KMS-11 (cell line): ENCODE data around the gene ZSCAN10.
A peak's percentile ranks its signal among the peaks of the same experiment; 100 is the strongest.

Experiments used
- H2AFZ ChIP-seq: fragments of 200-600 bp; sonication (generic); 2 replicates; pipeline ENCODE4 v1.6.1; 2016; ENCODE audit warnings: antibody characterized with exemption, mixed run types, low read depth
- H3K27ac ChIP-seq: fragments of 200-600 bp; sonication (generic); 2 replicates; pipeline ENCODE4 v1.6.1; 2016; ENCODE audit warnings: mild to moderate bottlenecking, mixed run types
- H3K27me3 ChIP-seq: fragments of 200-600 bp; sonication (generic); 2 replicates; pipeline ENCODE4 v1.6.1; 2017; ENCODE audit warnings: mild to moderate bottlenecking, low read depth, mixed run types, moderate library complexity; ENCODE audit not compliant: insufficient read depth
- H3K36me3 ChIP-seq: fragments of 200-600 bp; sonication (generic); 2 replicates; pipeline ENCODE4 v1.6.1; 2017; ENCODE audit warnings: mild to moderate bottlenecking, mixed run types; ENCODE audit not compliant: insufficient read depth
- H3K4me1 ChIP-seq: fragments of 200-600 bp; sonication (generic); 2 replicates; pipeline ENCODE4 v1.6.1; 2016; ENCODE audit warnings: mild to moderate bottlenecking, low read depth, mixed run types; ENCODE audit not compliant: poor library complexity, severe bottlenecking
- H3K4me2 ChIP-seq: fragments of 200-600 bp; sonication (generic); 2 replicates; pipeline ENCODE4 v1.7.0; 2016; ENCODE audit warnings: mild to moderate bottlenecking, mixed run types
- H3K4me3 ChIP-seq: fragments of 200-600 bp; sonication (generic); IDR thresholded peaks from 2 replicates; pipeline ENCODE4 v1.6.1; 2017; ENCODE audit warnings: low read depth, low read length, mixed read lengths; ENCODE audit not compliant: insufficient read depth
- H3K79me2 ChIP-seq: fragments of 200-600 bp; sonication (generic); 2 replicates; pipeline ENCODE4 v1.6.1; 2016; ENCODE audit warnings: low read depth, mixed run types; ENCODE audit not compliant: insufficient read depth
- H3K9ac ChIP-seq: fragments of 200-600 bp; sonication (generic); 2 replicates; pipeline ENCODE4 v1.6.1; 2016; ENCODE audit warnings: mild to moderate bottlenecking, mixed run types
- H4K20me1 ChIP-seq: fragments of 200-600 bp; sonication (generic); 2 replicates; pipeline ENCODE4 v1.6.1; 2016; ENCODE audit warnings: mild to moderate bottlenecking, mixed run types; ENCODE audit not compliant: insufficient read depth
- TF ChIP-seq, protein P1 (sequence below): fragments of 200-600 bp; sonication (generic); conservative IDR thresholded peaks from 2 replicates; pipeline ENCODE4 v1.6.1; 2017; ENCODE audit warnings: low read depth, mild to moderate bottlenecking, antibody characterized with exemption, low read length, moderate library complexity, mixed read lengths

Gene ZSCAN10

DNA sequence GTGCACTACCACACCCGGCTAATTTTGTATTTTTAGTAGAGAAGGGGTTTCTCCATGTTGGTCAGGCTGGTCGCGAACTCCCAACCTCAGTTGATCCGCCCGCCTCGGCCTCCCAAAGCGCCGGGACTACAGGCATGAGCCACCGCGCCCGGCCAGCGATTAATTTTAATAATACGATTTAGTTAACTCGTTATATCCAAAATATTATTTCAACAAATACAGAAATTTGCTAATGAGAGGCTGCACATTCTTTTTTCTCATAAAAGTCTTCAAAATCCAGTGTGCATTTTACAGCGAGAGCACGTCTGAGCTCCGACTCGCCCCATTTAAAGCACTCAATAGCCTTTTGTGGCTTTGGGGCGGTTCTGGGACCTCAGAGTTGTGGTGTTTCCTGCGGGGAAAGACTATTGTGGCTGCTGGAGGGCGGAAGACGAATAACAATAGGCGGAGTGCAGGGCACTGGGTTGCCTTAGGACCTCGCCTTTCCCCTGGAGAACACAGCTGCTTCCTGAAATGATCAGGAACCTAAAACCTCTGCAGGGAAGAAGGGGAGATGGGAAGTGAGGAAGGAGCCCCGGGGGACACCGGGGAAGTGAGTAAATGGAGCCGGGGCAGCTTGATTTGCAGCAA is 2.9 kb upstream of the ZSCAN10 start:
- H4K20me1 ChIP-seq = no peaks in the 10 kb centered on the region
- no peak overlapping the region for H3K4me3 ChIP-seq
- H3K27ac ChIP-seq = no peak overlapping the region
- H3K27me3 ChIP-seq = peaks cover 8% of the 10 kb centered on the region; the same call in 1 of the 2 replicates
- H3K4me2 ChIP-seq = no peak overlapping the region
- H3K79me2 ChIP-seq = no peaks in the 10 kb centered on the region
- TF ChIP-seq, protein P1, sequence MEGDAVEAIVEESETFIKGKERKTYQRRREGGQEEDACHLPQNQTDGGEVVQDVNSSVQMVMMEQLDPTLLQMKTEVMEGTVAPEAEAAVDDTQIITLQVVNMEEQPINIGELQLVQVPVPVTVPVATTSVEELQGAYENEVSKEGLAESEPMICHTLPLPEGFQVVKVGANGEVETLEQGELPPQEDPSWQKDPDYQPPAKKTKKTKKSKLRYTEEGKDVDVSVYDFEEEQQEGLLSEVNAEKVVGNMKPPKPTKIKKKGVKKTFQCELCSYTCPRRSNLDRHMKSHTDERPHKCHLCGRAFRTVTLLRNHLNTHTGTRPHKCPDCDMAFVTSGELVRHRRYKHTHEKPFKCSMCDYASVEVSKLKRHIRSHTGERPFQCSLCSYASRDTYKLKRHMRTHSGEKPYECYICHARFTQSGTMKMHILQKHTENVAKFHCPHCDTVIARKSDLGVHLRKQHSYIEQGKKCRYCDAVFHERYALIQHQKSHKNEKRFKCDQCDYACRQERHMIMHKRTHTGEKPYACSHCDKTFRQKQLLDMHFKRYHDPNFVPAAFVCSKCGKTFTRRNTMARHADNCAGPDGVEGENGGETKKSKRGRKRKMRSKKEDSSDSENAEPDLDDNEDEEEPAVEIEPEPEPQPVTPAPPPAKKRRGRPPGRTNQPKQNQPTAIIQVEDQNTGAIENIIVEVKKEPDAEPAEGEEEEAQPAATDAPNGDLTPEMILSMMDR = no peak
- H3K4me1 ChIP-seq = peaks cover 11% of the 10 kb centered on the region
- H3K36me3 ChIP-seq = no peaks in the 10 kb centered on the region
- H3K9ac ChIP-seq = no peak overlapping the region
- no peak overlapping the region for H2AFZ ChIP-seq

DNA sequence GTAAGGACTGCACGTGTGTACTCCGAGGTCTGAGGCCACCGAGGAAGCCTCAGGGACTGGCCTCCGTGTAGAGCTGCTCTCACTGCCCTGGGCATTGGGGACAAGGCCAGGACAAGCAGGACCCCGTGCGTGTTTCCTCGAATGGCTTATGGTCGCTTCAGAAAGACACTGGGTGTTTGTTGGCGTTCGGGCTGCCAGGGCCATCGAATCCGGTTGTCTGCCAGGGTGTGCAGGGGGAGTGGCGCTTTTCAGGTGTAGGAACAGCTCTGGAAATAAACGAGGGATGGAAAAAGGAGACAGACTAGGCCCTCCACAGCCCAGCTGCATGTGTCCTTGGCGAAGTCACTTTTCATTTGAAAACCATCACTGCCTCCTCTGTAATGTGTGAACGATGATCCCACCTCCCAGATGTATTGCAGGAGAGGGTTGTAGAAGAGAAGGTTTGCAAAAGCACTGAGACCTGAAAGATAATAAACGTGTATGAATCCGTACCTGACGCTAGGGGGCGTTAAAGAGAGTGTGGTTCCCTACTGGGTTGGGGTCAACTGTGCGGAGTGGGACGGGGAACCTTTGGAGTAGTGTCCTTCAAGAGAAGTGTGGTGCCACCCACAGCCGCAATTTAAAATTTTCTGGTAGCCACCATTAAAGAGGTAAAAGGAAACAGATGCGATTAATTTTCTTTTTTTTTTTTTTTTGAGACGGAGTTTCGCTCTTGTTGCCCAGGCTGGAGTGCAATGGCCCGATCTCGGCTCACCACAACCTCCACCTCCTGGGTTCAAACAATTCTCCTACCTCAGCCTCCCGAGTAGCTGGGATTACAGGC is 2.1 kb upstream of the ZSCAN10 start:
- H3K4me3 ChIP-seq = no peak overlapping the region
- H3K9ac ChIP-seq = no peak overlapping the region
- H3K36me3 ChIP-seq = no peaks in the 10 kb centered on the region
- H4K20me1 ChIP-seq = no peaks in the 10 kb centered on the region
- no peak overlapping the region for H3K4me2 ChIP-seq
- H3K27me3 ChIP-seq = peaks cover 8% of the 10 kb centered on the region; the same call in 1 of the 2 replicates
- peaks cover 11% of the 10 kb centered on the region for H3K4me1 ChIP-seq
- H2AFZ ChIP-seq = no peak overlapping the region
- H3K27ac ChIP-seq = no peak overlapping the region
- no peaks in the 10 kb centered on the region for H3K79me2 ChIP-seq
- TF ChIP-seq, protein P1 = peak; percentile 72

DNA sequence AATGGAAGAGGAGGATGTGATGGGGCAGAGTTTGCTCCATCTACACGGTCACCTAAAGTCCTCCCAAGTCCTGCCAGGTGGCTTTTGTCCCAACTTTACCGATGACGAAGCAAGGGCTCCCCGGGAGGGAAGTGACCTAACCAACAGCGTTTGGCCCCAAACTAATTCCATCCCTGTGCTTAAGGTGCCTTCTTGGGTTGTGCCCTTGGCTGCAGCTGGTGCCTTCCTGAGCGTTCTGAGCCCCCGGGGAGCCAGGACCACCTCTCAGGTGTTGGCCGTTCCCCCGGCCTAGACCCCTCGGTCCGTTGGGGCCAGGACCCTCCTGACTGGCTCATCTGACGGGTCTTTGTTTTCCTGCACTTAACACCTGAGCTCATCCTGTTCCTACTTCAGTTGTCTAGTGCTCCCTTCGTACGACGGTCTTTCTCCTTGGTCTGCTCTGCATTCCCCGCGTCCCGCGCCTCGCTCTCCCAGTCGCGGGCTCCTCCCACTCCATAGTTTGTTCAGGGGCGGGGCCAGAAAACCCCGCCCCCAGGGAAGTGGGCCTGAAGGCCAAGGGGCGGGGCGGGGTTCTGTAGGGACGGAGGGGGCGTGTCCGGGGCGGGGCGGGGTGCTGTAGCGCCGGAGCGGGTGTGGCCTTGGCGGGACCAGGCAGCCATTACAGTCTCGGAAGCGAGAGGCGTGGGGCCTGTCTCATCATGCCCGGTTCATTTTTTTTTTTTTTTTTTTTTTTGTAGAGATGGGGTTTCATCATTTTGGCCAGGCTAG is 822 bp upstream of the ZSCAN10 start:
- TF ChIP-seq, protein P1 = no peak
- Histone ChIP-seq H3K27me3 (peaks cover 8% of the 10 kb centered on the region; the same call in 1 of the 2 replicates), H4K20me1 (no peaks in the 10 kb centered on the region), H3K4me2 (peak overlapping the region; percentile 54), H3K27ac (no peak overlapping the region), H3K36me3 (no peaks in the 10 kb centered on the region), H3K4me3 (no peak overlapping the region), H3K4me1 (peaks cover 16% of the 10 kb centered on the region), H3K79me2 (no peaks in the 10 kb centered on the region), H2AFZ (peak overlapping the region; percentile 67; the same call in 1 of the 2 replicates), H3K9ac (no peak overlapping the region)

DNA sequence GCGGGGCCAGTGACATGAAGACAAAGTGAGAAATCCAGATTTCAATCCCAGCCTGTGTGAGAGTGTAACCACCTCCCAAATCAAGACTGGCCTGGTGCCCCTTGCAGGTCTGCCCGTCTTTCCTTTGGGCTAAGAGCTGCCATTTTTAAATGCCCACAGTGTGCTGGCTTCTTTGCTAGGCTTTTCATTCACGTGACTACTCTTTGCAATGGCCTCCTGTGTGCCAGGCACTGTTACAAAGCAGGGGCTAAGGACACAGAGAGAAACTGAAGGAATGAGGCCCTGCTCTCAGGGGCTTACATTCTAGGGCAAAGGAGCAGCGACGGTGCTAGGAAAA is 269 bp upstream of the ZSCAN10 start:
- no peak overlapping the region for H3K4me3 ChIP-seq
- TF ChIP-seq, protein P1 = no peak
- H4K20me1 ChIP-seq = no peaks in the 10 kb centered on the region
- H3K4me1 ChIP-seq = peaks cover 16% of the 10 kb centered on the region
- no peaks in the 10 kb centered on the region for H3K79me2 ChIP-seq
- no peak overlapping the region for H3K4me2 ChIP-seq
- no peaks in the 10 kb centered on the region for H3K36me3 ChIP-seq
- H3K9ac ChIP-seq = no peak overlapping the region
- H3K27me3 ChIP-seq = peaks cover 8% of the 10 kb centered on the region; the same call in 1 of the 2 replicates
- H3K27ac ChIP-seq = no peak overlapping the region
- H2AFZ ChIP-seq = no peak overlapping the region
